Activated gamma-delta T cell treated with anti-CD3 and anti-CD28 coated beads, Interleukin-2, amount 50 U/mL, for 16 hours (primary cell): ENCODE data around the gene DNAJC6.
"Not testable (repeated sequence)": the region's sequence is repeated elsewhere in the genome, so short reads cannot be mapped to it uniquely, and the experiment has no call there.

Source experiments
- DNase-seq: peaks from one replicate; pipeline ENCODE4 v3.0.0-alpha.2; 2020; ENCODE audit warnings: low read depth

The DNAJC6 gene

DNA sequence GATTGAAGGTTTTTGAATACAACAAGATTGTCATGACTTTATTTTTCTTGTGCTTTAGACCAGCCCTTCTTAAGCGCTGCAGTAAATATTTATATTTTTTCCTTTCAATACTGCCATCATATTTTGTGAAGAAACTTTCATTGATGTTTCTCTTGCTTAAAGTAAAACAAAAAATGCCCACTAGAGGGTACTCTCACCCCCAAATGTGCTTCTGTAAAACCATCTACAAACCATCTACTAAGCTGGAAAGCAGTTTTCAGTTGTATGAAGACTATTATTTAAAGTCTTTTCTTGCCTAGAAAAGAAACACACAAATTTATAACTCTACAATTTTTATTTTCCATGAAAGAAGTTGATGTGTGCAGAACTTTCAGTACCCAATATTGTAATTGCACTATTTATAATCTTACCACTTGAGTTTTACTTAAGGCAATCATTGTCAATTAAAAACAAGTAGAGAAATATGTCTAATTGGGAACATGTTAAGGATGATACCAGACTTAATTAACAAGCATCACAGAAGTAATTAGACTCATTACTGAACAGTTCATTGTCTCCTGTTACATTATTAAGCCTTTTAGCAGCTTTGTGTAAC, 121.9 kb downstream of the DNAJC6 start:
- DNase-seq: no peak

DNA sequence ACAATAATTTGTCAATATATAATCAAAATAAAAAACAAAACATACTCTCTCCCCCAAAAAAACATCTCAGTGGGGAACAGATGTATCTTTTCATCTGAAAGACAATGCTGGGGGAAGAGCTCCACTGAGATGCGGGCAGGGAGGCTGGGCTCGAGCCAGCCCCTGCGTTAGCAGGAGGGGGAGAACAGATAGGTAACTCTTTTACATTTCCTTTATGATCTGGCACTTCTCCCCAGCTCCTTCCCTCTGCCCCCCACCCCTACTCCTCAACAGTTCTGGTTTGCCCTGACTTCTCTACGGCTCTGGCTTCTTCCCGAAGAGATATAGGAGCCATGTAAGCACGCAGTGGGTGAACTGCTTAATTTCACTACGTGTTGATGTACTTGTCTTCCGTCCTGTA, 123.6 kb downstream of the DNAJC6 start:
- DNase-seq: no peak

DNA sequence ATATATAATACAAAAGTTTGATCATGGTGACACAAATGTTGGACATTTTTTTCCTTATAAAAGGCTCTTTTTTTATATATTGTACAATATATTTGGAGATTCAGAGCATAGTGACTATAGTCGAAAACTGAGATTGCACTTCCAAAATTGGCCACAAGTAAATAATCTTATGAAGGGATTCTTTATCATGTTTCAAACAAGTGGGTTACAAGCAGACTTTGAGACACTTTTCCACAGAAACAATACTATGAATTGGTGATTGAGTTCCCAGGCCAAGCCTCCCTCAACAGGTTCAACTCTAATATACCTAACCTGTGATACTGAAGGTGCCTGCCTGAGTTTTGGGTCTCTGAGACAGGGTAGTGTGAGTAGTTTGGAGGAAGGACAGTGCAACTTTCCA, 124.9 kb downstream of the DNAJC6 start:
- DNase-seq: no peak

DNA sequence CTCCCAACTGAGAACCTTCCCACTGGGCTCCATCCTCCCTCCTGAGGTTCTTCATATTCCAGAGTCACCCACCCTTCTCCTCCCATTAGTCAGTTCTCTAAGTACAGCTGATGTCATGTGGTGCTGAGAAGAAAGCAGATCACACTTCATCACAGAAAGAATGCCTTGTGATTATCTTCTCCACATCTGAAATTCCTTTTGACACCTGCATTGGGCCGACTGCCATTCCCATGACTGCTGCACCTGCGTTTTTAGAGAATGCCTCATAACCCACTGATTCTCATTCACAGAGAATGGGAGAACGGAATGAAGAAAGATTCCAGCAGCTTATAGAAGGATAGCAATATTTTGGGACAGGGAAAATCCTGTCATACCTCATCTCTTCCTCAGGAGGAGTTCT, 125.4 kb downstream of the DNAJC6 start:
- no peak for DNase-seq

DNA sequence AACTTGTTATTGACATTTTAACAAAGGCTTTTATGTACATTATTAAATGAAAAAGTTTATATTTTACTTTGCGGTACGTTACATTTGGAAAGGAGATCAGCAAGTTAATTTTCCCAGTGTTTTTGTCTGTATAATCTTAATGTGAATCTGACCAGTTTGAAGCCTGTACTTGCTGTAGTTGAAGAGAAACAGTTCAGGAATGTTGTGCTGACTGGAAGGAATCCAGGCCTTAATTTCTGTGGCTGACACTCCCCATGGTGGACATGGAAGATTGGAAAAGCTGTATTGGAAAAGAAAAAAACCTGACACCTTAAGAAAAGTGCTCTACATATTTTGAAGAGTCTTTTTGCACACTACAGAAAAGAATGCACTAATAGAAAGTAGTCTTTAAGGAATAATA, 126.6 kb downstream of the DNAJC6 start:
- DNase-seq: no peak

DNA sequence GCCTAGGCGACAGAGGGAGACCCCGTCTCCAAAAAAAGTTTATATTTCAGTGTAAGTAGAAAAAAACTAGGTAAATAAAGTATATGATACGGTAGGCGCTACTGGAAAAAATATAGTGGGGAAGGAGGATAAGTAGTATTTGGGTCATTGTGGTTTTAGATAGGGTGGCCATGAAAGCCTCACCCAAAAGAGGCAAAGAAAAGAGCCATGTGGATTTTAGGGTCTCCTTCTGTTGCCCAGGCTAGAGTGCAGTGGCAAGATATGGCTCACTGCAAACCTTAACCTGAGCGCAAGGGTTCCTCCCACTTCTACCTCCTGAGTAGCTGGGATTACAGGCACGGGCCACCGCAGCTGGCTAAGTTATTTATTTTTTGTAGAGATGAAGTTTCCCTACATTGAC, 128.3 kb downstream of the DNAJC6 start:
- DNase-seq: no peak

DNA sequence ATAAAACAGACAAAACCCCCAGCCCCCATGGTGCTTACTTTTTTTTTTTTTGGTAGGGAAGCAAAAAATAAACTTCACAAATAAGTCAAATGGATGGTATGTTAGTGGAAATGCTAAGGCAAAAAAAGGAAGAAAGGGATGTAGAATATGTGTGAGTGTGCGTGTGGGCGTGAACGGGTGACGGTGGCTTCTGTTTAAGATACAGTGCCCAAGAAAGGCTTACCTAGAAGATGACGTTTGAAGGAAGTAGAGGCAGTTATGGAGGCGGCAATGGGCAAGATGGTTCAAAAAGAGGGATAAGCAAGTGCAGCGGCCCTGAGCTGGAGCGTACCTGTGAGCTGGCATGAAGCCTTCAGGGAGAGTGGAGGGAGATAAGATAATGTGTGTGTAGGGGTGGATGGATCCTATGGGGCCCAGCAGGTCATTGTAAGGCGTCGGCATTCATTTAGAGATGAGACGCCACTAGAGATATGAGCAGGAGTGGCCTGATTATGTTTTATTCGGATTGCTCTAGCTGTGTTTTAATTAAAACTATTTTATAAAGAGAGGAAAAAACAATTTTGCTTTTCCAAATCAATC, 131.1 kb downstream of the DNAJC6 start:
- DNase-seq: no peak

DNA sequence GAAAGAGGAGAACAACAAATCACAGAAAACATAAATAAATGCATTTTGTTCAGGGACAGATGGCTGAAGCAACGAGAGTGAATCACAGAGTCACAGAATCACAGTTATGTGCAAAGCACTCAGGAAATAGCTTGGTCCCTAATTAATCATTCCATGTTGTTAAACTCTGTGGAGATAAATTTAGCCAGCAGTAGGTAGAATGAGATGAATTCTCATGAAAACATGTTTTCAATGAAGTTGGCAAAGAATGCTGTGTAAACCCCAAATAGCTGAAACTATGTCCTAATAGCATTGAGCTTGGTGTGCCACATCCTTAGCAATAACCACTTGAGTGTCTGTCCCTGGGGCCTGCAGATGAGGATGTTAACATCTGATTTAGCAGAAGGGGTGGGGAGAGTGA, 131.6 kb downstream of the DNAJC6 start:
- no peak for DNase-seq

DNA sequence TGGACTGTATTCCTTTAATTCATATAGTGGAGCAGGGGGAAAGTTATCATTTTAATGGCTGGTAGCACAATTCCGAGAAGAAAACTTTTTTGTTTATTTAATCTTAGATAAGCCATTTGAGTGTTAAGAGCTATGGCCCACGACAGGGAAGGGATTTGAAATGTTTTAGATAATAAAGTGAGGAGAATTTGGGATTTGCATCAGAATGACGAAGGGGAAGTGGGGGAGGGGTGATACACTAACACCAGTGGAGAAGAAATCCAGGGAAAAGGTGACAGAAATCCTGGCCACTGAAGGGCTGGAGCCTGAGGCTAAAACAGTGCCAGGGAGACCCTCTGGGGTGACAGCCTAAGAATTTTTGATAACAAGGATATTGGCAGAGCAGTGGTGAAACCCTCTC, 132.1 kb downstream of the DNAJC6 start:
- DNase-seq: no peak

DNA sequence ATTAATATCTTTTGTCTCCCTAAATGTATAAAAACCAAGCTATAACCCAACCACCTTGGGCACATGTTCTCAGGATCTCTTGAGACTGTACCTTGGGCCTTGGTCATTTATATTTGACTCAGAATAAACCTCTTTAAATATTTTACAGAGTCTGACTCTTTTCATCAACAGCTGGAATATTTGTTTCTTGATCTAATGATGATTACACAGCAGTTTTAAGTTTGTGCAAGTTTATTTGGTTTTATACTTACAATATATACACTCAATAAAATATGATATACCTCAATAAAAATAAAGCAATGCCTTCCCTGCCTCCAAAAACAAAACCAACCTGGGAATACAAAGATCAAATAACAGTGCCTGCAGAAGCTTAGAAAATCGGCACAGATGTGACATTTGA, 133.1 kb downstream of the DNAJC6 start:
- no peak for DNase-seq

DNA sequence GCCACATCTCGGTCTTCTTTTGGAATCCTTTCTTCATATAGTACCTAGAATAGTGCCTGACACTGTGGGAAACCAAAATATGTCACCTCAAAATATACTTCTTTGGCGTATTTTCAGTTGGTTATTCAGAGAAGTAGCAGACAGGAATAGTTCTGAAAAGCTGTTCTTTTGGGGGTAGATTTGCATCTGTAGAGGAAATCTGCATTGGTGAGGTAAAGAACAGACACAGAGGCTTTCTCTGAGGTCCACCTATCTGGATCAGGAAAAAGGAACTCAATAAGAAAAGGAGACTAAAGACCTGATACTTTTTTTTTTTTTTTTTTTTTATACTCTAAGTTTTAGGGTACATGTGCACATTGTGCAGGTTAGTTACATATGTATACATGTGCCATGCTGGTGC, 134.3 kb downstream of the DNAJC6 start:
- no peak for DNase-seq

DNA sequence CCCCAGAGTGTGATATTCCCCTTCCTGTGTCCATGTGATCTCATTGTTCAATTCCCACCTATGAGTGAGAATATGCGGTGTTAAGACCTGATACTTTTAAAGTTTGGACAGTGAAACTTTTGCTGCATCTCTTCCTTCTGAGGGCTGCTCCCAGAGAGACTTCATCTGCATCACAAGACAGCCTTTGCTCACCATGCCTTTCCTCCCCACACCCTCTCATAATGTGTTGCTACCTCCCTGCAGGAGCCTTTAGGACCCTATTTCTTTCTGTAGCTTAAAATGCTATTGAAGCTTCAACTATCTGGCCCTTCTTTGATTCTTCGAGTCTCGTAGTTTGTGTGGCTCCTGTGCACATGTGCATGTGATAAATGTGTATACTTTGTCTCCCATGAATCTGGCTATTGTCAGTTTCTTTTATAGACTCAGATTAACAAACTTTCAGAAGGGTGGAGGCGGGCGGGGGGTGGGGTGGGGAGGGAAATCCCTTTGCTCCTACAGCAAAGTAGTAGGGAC, 134.8 kb downstream of the DNAJC6 start:
- no peak for DNase-seq

DNA sequence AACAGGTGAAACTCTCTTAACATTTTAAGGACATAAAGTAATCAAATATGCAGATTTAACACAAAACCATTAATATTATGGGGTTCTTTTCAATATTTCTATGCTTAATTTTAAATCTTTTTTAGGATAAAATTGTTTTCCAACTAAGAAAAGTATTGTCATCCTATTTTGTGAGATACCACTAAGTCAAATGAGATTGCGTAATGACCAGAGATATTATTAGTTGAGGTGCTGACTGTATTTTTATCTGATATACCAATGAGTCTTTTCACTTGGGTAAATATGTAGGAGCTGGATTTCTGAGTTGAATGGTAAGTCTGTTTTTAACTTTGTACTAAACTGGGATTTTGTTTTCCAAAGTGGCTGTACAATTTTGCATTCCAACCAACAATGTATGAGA, 136.5 kb downstream of the DNAJC6 start:
- no peak for DNase-seq

DNA sequence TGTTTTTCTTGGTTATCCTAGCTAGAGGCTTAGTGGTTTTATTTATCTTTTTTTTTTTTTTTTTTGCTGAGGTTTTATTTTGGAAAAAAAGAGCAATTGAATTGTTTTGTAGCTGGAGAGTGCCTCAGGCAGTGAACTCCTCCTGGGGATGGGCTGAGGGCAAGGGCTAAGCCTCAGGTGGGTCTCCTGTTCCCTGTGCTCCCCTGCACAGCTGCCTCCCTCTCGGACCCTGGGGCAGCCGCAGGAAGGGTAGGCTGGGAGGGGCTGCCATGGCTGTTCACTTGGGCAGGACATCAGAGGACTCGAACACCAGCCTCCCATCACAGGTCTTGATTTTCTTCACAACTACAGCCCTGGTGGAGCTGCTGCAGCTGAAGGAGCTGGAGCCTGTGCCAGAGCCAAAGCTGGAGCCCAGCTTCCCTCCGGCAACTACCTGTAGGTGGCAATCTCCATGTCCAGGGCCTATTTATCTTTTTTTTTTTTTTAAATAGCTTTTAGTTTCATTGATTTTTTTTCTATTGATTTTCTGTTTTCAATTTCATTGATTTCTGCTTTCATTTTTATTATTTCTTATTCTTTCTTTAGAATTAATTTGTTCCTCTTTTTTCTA, 140.0 kb downstream of the DNAJC6 start:
- no peak for DNase-seq

DNA sequence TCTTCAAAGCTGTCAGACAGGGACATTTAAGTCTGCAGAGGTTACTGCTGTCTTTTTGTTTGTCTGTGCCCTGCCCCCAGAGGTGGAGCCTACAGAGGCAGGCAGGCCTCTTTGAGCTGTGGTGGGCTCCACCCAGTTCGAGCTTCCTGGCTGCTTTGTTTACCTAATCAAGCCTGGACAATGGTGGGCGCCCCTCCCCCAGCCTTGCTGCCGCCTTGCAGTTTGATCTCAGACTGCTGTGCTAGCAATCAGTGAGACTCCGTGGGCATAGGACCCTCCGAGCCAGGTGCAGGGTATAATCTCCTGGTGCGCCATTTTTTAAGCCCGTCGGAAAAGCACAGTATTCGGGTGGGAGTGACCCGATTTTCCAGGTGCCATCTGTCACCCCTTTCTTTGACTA, 146.3 kb downstream of the DNAJC6 start:
- DNase-seq: not testable (repeated sequence)

DNA sequence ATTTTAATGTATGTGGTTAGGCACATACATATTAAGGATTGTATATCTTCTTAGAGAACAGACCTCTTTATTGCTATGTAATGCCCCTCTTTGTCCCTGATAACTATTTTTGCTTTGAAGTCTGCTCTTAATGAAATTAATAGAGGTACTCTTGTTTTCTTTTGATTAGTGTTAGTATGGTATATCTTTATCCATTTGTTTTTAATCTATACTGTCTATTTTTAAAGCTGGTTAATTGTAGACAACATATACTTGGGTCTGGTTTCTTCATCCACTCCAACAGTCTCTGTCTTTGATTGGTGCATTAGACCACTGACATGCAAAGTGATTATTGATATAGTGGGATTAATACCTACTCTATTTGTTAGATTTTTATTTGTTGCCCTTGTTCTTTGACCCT, 147.1 kb downstream of the DNAJC6 start:
- DNase-seq: no peak

DNA sequence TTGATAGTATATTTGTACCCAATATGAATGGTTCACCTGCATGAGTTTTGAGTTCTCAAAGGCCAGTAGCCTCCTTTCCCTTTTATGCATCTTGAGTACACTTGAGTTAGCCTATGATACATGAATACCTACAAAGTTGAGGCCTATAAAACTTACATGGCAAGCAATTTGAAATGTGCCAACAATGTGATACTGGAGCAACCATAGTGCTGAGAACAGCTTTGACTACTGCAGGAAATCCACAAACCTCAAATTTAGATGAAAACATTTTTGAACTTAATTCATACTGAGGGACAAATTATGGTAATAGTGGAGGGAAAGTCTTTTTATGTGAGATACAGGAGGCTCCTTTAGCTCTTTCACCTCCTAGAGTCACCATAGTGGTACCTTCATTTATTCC, 148.5 kb downstream of the DNAJC6 start:
- no peak for DNase-seq

DNA sequence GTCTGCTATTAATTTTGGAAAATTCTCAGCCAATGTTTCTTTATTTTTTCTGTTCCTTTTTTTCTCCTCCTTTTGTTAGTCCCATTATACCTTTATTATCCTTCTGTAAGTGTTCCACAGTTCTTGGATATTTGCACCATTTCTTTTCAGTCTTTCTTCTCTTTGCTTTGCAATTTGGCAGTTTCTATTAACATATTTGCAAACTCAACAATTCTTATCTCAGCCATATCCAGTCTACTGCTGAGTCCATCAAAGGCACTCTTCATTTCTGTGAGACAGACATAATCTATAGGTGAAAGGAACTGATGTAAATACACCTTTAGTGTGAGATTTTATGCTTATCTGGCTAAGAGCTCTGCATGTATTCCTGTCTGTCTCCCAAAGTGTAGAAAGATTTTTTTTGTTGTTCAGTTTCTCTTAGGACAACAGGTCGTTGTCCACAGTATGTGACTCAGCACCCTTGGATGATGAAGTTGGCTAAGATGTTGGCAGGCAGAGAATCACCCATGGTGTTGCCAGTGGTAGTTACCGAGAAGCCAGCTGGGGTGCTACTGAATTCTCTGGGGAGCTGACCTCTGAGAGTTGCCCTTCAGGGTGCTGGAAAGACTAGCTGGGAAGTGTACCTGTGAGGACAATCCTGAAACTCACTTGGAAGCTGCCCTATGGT, 149.5 kb downstream of the DNAJC6 start:
- DNase-seq: no peak

DNA sequence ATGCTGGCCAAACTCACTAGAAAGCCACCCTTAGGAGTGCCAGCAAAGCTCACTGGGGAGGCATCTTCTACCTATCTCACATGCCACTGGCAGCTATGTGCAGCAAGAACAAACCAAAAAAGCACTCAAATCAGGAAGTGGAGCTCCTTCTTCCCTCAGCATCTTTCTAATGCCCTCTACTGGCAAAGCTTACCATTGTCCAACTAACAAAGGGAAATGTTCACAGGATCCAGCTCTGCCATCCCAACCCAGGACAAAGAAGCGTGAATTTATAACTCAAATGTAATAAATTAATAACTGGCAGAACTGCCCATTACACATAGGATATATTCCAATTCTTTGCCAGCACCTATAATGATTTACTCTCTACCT, 150.0 kb downstream of the DNAJC6 start:
- no peak for DNase-seq
